DOHH2 (cell line): Measurements from ENCODE around the gene PDZRN4.

ENCODE experiments used
- H3F3A ChIP-seq: fragments of 200-600 bp; sonication (generic), shearing (Covaris generic); 2 replicates; pipeline ENCODE4 v1.6.0; 2016; ENCODE audit warnings: antibody characterized with exemption, mild to moderate bottlenecking; ENCODE audit not compliant: control insufficient read depth, insufficient read depth
- H3K27ac ChIP-seq: fragments of 200-600 bp; sonication (generic); 2 replicates; pipeline ENCODE4 v1.5.1; 2014; ENCODE audit warnings: low read depth, mild to moderate bottlenecking, low read length, moderate library complexity
- H3K27me3 ChIP-seq: fragments of 200-600 bp; sonication (generic); 2 replicates; pipeline ENCODE4 v1.6.1; 2014; ENCODE audit warnings: mild to moderate bottlenecking, low read length, mixed read lengths; ENCODE audit not compliant: control insufficient read depth
- H3K36me3 ChIP-seq: fragments of 200-600 bp; sonication (generic); 2 replicates; pipeline ENCODE4 v1.6.1; 2014; ENCODE audit warnings: mild to moderate bottlenecking, low read length, moderate library complexity, mixed read lengths; ENCODE audit not compliant: control insufficient read depth
- H3K4me1 ChIP-seq: fragments of 200-600 bp; sonication (generic); 2 replicates; pipeline ENCODE4 v1.6.1; 2014; ENCODE audit warnings: mild to moderate bottlenecking, low read length, mixed read lengths; ENCODE audit not compliant: control insufficient read depth
- H3K4me2 ChIP-seq: fragments of 200-600 bp; sonication (generic); 2 replicates; pipeline ENCODE4 v1.6.0; 2014; ENCODE audit warnings: mild to moderate bottlenecking, low read length, moderate library complexity
- H3K4me3 ChIP-seq: fragments of 200-600 bp; sonication (generic); 2 replicates; pipeline ENCODE4 v1.5.1; 2014; ENCODE audit warnings: mild to moderate bottlenecking, low read length, mixed read lengths
- H3K79me2 ChIP-seq: fragments of 200-600 bp; sonication (generic); 2 replicates; pipeline ENCODE4 v1.6.1; 2014; ENCODE audit warnings: mild to moderate bottlenecking, low read length, mixed read lengths; ENCODE audit not compliant: control insufficient read depth
- H3K9me2 ChIP-seq: fragments of 200-600 bp; sonication (generic); replicated peaks from 2 replicates; pipeline ENCODE4 v1.6.1; 2014; ENCODE audit warnings: mild to moderate bottlenecking, low read length, mixed read lengths; ENCODE audit not compliant: control insufficient read depth
- H3K9me3 ChIP-seq: fragments of 200-600 bp; sonication (generic); 2 replicates; pipeline ENCODE4 v1.6.1; 2014; ENCODE audit warnings: antibody characterized with exemption, low read length, mixed read lengths; ENCODE audit not compliant: control insufficient read depth, insufficient read depth
- H4K20me1 ChIP-seq: fragments of 200-600 bp; sonication (generic); 2 replicates; pipeline ENCODE4 v1.6.0; 2014; ENCODE audit warnings: low read depth, mild to moderate bottlenecking, antibody characterized with exemption, low read length, moderate library complexity; ENCODE audit not compliant: control insufficient read depth, insufficient read depth
- EZH2phosphoT487 ChIP-seq: fragments of 200-600 bp; sonication (generic); IDR thresholded peaks from 2 replicates; pipeline ENCODE4 v1.6.1; 2017; ENCODE audit warnings: borderline replicate concordance, mild to moderate bottlenecking, antibody characterized with exemption, low read length, moderate library complexity, mixed read lengths
- TF ChIP-seq, protein P1 (sequence below): fragments of 200-600 bp; sonication (generic); IDR thresholded peaks from one replicate; pipeline ENCODE4 v1.5.1; 2014; ENCODE audit warnings: antibody characterized with exemption, mild to moderate bottlenecking, low read depth, low read length; ENCODE audit not compliant: poor library complexity, severe bottlenecking

The PDZRN4 gene

GRCh38 chr12:41548926-41549325 lies 360.8 kb downstream of the PDZRN4 start:
- no peak for TF ChIP-seq EZH2phosphoT487
- TF ChIP-seq, protein P1, sequence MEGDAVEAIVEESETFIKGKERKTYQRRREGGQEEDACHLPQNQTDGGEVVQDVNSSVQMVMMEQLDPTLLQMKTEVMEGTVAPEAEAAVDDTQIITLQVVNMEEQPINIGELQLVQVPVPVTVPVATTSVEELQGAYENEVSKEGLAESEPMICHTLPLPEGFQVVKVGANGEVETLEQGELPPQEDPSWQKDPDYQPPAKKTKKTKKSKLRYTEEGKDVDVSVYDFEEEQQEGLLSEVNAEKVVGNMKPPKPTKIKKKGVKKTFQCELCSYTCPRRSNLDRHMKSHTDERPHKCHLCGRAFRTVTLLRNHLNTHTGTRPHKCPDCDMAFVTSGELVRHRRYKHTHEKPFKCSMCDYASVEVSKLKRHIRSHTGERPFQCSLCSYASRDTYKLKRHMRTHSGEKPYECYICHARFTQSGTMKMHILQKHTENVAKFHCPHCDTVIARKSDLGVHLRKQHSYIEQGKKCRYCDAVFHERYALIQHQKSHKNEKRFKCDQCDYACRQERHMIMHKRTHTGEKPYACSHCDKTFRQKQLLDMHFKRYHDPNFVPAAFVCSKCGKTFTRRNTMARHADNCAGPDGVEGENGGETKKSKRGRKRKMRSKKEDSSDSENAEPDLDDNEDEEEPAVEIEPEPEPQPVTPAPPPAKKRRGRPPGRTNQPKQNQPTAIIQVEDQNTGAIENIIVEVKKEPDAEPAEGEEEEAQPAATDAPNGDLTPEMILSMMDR: no peak

GRCh38 chr12:41552588-41552987 lies 364.5 kb downstream of the PDZRN4 start:
- no peaks in the 10 kb centered on the region for H3F3A ChIP-seq
- no peak overlapping the region for H3K4me3 ChIP-seq
- H3K27ac ChIP-seq: no peak overlapping the region
- H3K27me3 ChIP-seq: no peaks in the 10 kb centered on the region
- no peaks in the 10 kb centered on the region for H3K36me3 ChIP-seq
- no peaks in the 10 kb centered on the region for H3K4me1 ChIP-seq
- no peak overlapping the region for H3K4me2 ChIP-seq
- H3K9me2 ChIP-seq: no peaks in the 10 kb centered on the region
- H3K9me3 ChIP-seq: no peaks in the 10 kb centered on the region
- no peak for TF ChIP-seq EZH2phosphoT487
- TF ChIP-seq, protein P1: no peak
- H3K79me2 ChIP-seq: no peaks in the 10 kb centered on the region
- H4K20me1 ChIP-seq: no peaks in the 10 kb centered on the region

More at GRCh38 chr12:41548926-41549325, 360.8 kb downstream of the PDZRN4 start:
- Histone ChIP-seq H3K4me2 (no peak overlapping the region), H3K27ac (no peak overlapping the region), H3K79me2 (no peaks in the 10 kb centered on the region), H3K4me3 (no peak overlapping the region), H3K36me3 (no peaks in the 10 kb centered on the region), H3K27me3 (no peaks in the 10 kb centered on the region), H3K4me1 (no peaks in the 10 kb centered on the region), H3F3A (no peaks in the 10 kb centered on the region), H3K9me2 (no peaks in the 10 kb centered on the region), H3K9me3 (no peaks in the 10 kb centered on the region), H4K20me1 (no peaks in the 10 kb centered on the region)

GRCh38 chr12:41556176-41556575 lies 368.1 kb downstream of the PDZRN4 start:
- no peak overlapping the region for H3K4me3 ChIP-seq
- no peaks in the 10 kb centered on the region for H3K36me3 ChIP-seq
- no peaks in the 10 kb centered on the region for H3K4me1 ChIP-seq
- no peaks in the 10 kb centered on the region for H4K20me1 ChIP-seq
- H3K9me2 ChIP-seq: no peaks in the 10 kb centered on the region
- no peaks in the 10 kb centered on the region for H3F3A ChIP-seq
- H3K79me2 ChIP-seq: no peaks in the 10 kb centered on the region
- no peaks in the 10 kb centered on the region for H3K27me3 ChIP-seq
- TF ChIP-seq, protein P1: no peak
- no peak for TF ChIP-seq EZH2phosphoT487
- no peaks in the 10 kb centered on the region for H3K9me3 ChIP-seq
- H3K4me2 ChIP-seq: no peak overlapping the region
- no peak overlapping the region for H3K27ac ChIP-seq
